Measurements from ENCODE around the gene HAPLN3.

GRCh38 chr15:88932875-88933330 lies 37.6 kb upstream of the HAPLN3 start:
- TF ChIP-seq CTCF (conservative IDR thresholded peaks at IDR 0.05): no peak
- TF ChIP-seq EZH2 (IDR thresholded peaks at IDR 0.05; ENCODE audit: low read depth): no peak
